Glomerular visceral epithelial cell (primary cell): ENCODE data around the gene UBR1.
A peak's percentile ranks its signal among the peaks of the same experiment; 100 is the strongest.
"Not testable (repeated sequence)": the region's sequence is repeated elsewhere in the genome, so short reads cannot be mapped to it uniquely, and the experiment has no call there.

ENCODE experiments used
- DNase-seq: peaks from one replicate; pipeline ENCODE4 v3.0.0-alpha.2; 2016; ENCODE audit errors: extremely low spot score

UBR1 gene

DNA sequence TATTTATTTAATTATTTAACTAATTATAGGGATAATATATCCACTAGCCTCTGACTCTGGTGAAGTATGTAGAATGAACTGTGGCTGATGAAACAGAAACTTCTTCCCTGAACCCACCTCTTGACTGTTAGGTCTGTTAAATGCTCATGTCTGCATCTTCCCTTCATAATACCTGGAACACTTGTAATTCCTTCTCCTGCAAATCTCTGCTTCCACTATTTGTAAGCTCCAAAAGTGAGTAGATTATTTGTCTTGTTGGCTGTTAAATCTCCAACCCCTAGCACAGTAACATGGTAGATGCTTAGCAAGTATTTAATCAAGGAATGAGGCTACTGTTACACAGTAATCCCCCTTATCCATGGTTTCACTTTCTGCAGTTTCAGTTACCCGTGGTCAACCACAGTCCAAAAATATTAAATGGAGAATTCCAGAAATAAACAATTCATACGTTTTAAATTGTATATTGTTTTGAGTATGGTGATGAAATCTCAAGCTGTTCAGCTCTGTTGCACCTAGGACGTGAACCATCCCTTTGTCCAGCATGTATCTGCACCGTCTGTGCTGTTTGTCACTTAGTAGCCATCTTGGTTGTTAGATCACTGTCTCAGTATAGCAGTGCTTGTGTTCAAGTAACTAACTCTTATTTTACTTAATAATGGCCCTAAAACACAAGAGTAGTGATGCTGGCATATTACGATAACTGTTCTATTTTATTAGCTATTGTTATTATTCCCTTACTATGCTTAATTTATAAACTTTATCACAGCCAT, 190.9 kb downstream of the UBR1 start:
- peak; percentile 30 for DNase-seq

DNA sequence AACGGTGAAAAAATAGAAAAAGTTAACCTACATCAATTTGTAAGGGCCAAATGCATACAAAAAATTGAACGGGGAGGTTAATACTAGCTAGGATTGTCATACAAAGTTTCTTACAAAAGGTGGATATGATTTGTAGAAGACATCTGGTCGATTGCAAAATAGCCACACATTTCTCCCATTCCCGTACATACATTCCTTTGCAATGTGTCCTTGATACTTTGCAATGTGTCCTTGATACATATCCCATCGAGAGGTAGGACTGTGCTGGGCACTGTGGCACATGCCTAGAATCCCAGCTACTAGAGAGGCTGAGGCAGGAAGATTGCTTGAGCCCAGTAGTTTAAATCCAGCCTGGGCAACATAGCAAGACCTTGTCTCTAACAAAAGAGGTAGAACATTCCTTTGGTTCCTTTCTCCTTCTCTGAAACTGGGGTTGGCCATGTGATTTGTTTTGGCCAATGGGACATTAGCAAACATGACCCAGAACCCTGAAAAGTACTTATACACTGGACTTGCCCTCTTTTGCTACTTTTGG, 194.7 kb downstream of the UBR1 start:
- no peak for DNase-seq

DNA sequence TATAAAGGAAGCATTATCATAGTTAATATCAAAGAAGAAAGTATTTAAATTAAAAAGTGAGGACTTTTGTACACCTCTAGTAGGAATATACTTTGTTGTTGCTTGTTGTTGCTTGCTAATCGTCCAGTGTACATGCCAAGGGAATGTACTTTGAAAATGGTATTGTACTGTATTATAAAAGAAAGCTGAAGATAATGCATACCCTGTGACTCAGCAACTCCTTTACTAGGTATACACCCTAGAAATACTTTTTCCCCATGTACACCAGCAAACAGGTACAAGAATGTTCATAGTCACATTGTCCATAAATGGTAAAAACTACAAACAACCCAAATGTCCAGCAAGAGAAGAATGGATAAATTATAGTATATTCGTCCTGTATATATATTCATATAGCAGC, 197.3 kb downstream of the UBR1 start:
- no peak for DNase-seq

DNA sequence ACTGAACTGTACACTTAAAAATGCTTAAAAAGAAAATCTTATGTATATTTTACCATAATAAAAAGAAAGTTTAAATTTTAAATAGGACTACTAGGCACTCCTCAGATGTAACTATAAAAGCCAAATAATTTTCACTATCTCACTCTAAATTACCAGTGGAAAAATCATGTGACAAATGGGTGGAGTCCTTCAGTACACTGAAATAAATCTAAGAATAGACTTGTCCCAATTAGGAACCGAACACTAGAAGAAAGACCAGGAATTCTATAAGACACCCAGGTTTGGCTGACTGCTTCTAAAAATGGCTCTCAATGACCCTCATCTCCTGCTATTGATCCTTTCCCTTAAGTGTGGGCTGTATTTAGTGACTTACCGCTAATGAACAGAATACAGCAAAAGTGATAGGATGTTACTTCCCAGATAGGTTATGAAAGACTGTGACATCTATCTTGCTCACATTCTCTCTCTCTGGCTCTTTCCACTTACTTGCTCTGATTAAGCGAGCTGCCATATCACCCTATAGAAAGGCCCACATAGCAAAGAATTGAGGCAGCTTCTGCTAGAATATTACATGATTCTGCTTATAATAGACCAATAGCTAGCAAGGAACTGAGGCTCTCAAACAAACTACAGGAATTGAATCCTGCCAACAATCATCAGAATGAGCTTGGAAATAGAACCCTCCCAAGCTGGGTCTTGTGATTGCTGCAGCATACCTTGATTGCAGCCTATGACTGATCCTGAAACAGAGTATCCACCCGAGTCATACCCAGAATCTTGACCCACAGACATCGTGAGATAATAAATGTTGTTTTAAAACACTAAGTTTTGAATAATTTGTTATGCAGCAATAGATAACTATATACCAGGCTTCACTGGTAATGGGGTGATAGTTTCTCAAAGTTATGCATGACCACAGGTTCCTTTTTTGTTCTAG, 202.2 kb downstream of the UBR1 start:
- DNase-seq: no peak

DNA sequence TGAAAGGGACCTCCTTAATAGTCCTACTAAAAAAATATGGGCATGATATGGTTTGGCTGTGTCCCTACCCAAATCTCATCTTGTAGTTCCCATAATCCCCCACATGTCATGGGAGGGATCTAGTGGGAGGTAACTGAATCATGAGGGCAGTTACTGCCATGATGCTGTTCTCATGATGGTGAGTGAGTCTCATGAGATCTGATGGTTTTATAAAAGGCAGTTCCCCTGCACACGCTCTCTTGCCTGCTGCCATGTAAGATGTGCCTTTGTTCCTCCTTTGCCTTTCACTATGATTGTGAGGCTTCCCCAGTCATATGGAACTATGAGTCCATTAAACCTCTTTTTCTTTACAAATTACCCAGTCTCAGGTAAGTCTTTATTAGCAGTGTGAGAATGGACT, 211.9 kb downstream of the UBR1 start:
- not testable (repeated sequence) for DNase-seq
